HG02623 (cell line): ENCODE results near the gene ICAM3.

Experiments used
- ATAC-seq: cut with Tn5 transposase; IDR thresholded peaks from one replicate; pipeline ENCODE4 v1.9.1; 2021; ENCODE audit warnings: moderate library complexity; ENCODE audit not compliant: unreplicated experiment

ICAM3 gene

DNA sequence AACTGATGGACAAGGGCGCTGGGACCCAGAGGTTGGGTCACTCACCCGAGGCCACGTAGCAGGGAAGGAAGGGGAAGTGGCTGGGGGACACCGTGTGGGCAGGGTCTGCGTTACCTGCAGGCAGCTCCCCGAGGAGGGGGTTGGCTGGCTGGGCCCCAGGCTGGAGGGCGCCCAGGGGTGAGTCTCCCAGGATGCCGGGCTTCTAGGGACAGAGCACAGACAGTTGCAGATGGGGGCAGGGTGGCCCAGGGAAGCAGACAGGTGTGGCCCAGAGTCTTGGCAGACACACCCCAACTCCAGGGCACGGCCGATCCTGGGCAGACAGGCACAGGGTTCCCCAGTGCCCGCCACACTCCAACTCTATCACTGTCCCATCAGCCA lies 18.0 kb downstream of the ICAM3 start:
- no peak for ATAC-seq

DNA sequence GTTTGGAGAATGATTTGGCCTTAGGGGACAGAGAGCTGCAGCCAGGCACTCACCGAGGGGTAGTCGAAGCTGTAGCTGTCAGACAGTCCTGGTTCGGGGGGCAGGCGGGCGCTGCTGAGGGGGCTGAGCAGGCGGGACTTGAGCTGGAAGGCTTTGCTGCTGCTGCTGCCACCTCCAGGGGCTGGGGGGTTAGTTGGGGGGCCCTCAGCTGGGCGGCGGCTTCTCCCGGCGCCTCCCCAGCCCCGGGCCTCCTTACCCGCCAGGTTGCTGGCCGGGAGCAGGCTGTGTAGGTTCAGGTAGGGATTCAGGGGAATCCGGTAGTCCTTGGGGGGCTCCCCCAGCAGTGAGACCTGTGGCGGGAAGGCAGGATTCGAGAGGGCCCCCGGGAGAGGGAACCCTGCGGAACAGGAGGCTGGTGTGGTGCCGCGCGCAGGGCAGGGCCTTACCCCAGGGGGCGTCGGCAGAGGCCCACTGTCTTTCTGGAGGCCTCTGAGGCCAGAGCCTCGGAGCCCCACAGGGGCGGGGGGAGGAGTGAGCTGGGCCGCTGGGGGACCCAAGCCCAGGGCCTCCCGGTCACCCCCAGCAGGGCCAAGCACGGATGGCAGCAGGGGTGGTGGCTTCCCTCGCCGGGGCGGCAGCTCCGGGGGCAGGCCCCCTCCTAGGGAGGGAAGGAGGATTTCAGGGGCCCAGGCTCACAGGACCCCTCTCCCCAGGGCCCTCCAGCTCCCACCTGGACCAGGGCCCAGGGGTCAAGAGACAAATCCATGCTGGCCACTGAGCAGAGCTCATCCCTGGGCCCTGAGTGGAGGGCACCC lies 18.6 kb downstream of the ICAM3 start:
- ATAC-seq, result no peak

- no peak for ATAC-seq
These were observed 20.4 kb downstream of the ICAM3 start for GRCh38 chr19:10318807-10319682.

DNA sequence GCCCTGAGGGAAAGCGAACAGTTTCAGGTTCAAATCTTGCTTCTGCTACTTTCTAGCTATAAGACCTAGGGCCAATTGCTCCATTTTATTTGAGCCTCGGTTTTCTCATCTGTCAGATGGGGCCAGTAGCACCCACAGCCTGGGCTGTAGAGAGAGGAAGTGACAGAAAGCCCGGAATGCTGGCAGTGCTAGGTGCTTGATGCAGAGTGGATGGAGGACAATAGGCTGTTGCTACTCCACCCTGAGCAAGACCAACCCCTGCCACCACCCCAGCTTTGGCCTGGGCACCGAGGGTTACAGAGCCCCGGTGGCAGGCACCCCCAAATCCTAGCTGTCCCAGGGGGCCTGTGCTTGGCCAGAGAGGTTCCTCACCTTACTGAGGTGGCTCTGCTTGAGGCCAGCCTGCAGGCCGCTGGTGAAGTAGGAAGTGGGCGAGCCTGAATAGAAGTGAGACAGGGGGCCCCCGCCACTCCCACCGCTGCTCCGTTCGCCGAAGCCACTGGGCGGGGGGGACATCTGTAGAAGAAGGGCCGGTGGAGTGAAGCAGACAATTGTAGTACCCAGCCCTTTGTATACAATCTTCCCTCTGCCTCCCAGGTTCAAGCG lies 21.5 kb downstream of the ICAM3 start:
- ATAC-seq, result no peak

GRCh38 chr19:10317045-10317856 lies 22.2 kb downstream of the ICAM3 start:
- ATAC-seq, result no peak

DNA sequence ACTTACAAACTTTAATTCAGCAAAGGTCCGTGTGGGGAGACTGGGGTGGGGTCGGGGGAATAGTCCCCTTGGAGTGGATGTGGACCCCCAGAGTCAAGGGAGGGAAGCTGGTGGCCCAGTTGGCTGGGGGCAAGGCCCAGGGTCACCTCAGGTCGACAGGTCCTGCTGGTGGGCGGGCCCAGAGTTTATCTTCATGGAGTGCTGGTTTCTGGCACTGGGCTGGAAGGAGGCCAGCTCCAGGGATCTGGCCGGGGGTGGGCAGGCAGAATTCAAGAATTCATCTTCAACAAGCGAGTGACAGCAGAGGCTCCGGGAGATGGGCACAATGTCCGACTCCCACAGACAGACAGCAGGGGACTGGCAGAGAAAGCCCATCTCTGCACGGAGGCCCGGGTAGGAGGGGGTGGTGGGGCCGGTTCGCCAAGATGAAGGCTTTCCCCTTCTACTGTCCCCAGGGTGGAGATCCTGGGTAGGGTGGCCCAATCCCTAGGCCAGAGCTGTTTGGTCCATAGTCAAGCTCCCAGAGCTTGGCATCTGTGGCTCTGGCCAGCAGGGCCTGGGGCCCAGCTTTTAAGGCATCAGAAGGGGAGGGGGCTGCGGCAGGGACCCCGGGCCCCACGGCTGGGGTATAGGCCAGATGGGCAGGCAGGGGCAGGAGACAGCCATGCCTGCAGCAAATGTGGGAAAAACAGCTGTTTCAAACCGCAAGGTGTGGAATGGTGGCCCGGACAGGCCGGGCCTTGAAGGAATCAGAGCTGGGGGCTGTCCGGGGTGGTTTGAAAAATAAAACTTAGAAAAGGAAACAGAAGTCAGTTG lies 23.0 kb downstream of the ICAM3 start:
- ATAC-seq, result no peak

DNA sequence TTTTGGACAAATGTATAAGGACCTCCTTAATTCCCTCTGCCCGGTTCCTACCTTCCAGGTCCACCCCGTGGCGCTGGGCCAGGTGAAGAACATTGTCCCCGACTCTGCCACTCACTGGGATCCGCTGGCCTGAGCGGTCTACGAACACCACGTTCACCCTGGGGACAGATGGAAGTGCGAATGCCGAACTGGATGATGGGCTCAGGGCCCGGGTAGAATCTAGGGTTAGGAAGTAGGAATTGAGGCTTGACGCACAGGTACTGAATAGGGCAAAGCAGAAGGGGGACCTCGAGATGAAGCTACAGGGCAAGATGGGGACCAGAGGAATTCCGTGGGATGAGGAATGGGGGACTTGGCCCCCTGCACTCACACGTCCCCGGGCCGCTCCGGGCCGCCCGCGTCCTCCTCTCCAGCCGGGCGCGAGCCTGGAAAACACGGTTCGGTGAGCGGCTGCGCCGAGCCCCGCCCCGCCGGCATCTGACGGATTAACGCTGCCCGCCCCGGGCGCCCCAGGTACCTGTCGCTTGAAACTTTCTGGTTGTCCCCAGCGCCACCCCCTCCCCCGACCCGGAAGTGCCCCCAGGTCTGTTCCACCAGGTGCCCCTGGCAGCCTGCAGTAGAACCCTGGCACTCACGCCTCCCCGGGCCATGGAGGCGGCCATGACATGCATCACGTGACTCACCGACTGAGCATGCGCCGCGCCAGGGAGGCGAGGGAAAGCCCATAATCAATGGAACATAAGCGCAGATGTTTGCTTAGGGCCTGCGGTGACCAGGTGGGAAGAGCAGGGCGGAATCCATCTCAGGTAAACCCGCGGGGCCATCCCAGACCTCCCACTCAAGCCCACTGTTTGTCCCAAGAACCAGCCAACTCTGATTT lies 23.8 kb downstream of the ICAM3 start, which contains the start of gene FDX2:
Gene FDX2, minus strand, starts transcription at position 681 of the 880 bp plus-strand sequence. Its CDS starts 19 bp downstream, at position 662.
- ATAC-seq, result peak; percentile 55

GRCh38 chr19:10309423-10309822 lies 30.0 kb downstream of the ICAM3 start, which contains the start of gene ZGLP1:
Gene ZGLP1 (minus strand): TSS chr19:10309815.
- no peak for ATAC-seq

- no peak for ATAC-seq
These were observed 33.1 kb downstream of the ICAM3 start for GRCh38 chr19:10306327-10306726.

DNA sequence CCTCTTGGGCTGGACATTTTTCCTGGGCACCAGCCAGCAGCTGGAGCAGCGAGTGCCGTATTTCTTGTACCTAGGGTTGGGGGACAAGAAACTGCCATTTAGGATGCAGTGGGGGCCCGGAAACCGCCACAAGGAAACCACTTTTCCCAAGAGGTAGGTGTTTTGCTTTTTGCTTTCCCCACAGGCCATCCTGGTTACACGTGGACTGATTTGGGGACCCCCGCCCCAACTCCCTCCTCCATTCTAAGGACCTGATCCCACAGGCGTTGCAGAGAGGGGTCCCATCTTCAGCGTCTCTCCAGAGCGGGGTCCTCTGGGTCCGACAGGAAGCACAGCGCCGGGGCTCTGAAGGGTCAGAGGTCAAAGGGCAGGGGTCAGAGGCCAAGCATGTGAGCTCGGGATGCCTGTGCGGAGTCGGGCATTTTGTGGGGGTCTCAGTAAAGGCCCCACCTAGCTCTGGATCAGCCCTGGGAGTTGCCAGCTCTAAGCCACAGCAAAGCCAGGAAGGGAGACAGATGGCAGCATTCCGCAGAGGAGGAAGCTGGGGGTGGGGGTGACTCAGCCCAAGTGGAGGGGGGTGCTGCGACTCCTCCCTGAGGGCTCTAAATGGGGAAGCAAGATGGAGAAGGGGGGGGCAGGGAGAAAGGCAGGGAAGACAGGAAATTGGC lies 34.2 kb downstream of the ICAM3 start:
- ATAC-seq, result no peak

DNA sequence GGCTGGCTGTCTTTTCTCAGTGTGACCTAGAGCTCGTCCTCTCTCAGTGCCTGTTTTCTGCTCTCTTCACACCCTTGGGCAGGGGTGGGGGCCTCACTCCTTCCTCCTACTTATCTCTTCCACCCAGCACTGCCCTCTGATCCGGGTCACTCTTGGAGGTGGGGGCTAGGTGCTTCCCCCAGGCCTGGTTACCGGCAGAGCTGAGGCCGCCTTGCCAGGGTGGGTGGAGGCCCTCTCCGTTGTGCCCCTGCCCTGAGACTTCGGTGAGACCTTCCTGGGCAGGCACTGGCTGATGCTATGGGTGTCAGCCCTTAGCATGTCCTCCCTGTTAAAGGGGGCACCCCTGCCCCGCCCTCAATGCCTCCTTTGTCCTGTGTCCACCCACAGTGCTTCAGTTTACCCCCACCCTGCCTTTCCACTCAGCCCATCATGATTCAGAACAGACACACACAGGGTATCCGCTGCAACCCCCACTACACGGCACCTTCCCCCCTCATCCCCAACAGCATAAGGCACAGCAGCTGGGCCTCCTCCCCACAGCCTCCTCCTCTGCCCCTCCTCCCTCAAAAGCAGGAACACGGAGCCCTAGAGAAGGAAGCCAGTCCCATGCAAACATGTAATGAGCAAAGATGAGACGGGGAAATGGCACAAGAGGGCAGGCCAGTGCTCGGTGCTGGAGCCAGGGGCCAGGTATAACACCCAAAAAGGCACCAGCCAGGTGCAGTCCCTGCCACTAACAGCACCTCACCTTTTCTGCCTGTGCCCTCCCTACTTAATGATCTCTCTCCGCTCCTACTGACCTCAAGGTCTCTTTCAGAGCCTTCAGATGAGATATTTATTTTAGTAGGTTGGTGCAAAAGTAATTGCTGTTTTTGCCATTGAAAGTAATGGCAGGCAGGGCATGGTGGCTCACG lies 39.6 kb downstream of the ICAM3 start:
- no peak for ATAC-seq

DNA sequence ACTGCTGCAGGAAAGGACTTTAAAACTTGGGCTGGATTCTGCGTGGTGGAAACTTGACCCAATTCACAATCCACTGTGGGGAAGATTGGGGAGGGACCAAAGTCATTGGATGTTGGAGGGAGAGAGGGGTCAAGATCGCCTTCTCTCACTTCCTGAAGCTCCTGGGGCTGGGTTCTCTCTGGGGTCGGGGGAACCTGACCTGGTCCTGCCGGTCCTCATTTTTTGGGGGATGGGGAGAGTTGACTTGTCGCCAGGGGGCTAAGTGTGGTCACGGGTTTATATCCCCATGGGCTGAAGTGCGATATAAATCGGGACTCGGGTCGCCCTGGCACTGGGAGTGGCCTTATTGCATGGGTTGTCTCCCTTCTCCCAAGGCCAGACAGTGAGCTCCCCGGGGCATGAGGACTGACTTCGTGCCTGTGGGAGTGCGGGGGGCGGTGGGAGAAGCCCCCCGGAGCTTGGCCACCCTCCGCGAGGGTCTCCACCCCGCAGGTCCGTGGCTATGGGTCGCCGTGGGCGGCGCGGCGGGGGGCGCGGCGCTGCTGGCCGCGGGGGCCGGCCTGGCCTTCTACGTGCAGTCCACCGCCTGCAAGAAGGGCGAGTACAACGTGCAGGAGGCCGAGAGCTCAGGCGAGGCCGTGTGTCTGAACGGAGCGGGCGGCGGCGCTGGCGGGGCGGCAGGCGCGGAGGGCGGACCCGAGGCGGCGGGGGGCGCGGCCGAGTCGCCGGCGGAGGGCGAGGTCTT lies 43.4 kb downstream of the ICAM3 start:
- ATAC-seq, result no peak

- ATAC-seq, result no peak
These were observed 44.0 kb downstream of the ICAM3 start for GRCh38 chr19:10295305-10295846.

- no peak for ATAC-seq
These were observed 45.1 kb downstream of the ICAM3 start for GRCh38 chr19:10294368-10294697.

DNA sequence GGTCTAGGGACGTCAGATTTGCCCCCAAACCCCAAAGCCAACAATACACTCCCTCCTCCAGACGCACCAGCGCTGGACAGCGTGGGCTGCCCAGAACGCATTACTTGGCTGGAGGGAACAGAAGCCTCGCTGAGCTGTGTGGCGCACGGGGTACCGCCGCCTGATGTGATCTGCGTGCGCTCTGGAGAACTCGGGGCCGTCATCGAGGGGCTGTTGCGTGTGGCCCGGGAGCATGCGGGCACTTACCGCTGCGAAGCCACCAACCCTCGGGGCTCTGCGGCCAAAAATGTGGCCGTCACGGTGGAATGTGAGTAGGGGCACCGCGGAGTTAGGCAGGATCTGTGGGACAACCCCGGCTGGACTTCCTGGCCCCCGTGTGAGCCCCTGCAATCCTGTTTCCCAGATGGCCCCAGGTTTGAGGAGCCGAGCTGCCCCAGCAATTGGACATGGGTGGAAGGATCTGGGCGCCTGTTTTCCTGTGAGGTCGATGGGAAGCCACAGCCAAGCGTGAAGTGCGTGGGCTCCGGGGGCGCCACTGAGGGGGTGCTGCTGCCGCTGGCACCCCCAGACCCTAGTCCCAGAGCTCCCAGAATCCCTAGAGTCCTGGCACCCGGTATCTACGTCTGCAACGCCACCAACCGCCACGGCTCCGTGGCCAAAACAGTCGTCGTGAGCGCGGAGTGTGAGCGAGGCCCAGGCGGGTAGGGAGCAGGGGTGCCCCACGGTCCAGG lies 45.6 kb downstream of the ICAM3 start:
- no peak for ATAC-seq
